K562 (cell line): ENCODE data around the gene JAG2. TPM values are rescaled to one million over a fixed set of nuclear protein-coding genes. Genes with fewer than 3 reads are reported as not detected.

Experiments used
- ATAC-seq: fragments of 200-7000 bp; cut with Tn5 transposase; 3 replicates; pipeline ENCODE4 v1.9.1; 2020; ENCODE audit warnings: moderate library complexity
- BruUV-seq: library from RNA; stranded (reverse); fragments of 400-500 nt; replicated peaks from 2 replicates; lab custom pipeline; 2021; lab: Mats Ljungman, UMichigan
- CTCF ChIA-PET: fragments of 300-600 bp; formaldehyde crosslinking; extraction: SDS; loops from one replicate; lab custom pipeline; 2021; ENCODE audit warnings: low intra/inter-chr PET ratio; lab: Yijun Ruan, JAX
- POLR2A ChIA-PET: fragments of 300-600, 350-650 bp; sonication (Branson Sonifier 250); formaldehyde crosslinking; extraction: SDS; loops from one replicate; lab custom pipeline; 2021; ENCODE audit warnings: antibody characterized with exemption, inconsistent platforms; lab: Yijun Ruan, JAX
- DNase-seq, 4 experiments: peaks; one replicate each; pipeline versions ENCODE4 v3.0.0 to v3.0.0-alpha.2; 2011 to 2018; ENCODE audit warnings: low spot score in 3 of 4, mixed read lengths in 3 of 4; ENCODE audit errors: extremely low read depth in 1 of 4
- FAIRE-seq: peaks from 2 replicates; lab custom pipeline; 2011; peaks lifted over from hg19 to GRCh38; lab: Jason Lieb, UNC
- H2AFZ ChIP-seq: 2 replicates; pipeline ENCODE4 v1.6.0; 2011; ENCODE audit warnings: low read depth, low read length, control low read depth, inconsistent platforms
- H3K27ac ChIP-seq: fragments of 200-600 bp; 3 replicates; pipeline ENCODE4 v1.8.0; 2011; ENCODE audit warnings: low read depth, mild to moderate bottlenecking, control low read depth, inconsistent platforms, low read length, moderate library complexity, mixed read lengths; ENCODE audit errors: extremely low read depth
- H3K27me3 ChIP-seq, 2 experiments: fragments of 300-600 bp in 1 of 2; 2 replicates in 1 of 2; 3 replicates in 1 of 2; pipeline versions ENCODE4 v1.6.0 to v1.8.0; 2011; ENCODE audit warnings: inconsistent platforms in 2 of 2, low read length in 2 of 2, mild to moderate bottlenecking in 1 of 2, mixed read lengths in 1 of 2, moderate library complexity in 1 of 2; ENCODE audit not compliant: control insufficient read depth in 2 of 2, insufficient read depth in 2 of 2
- H3K36me3 ChIP-seq: fragments of 300-600 bp; 3 replicates; pipeline ENCODE4 v1.8.0; 2011; ENCODE audit warnings: mild to moderate bottlenecking, low read length, inconsistent platforms; ENCODE audit not compliant: control insufficient read depth, insufficient read depth
- H3K4me1 ChIP-seq, 2 experiments: fragments of 200-600 bp in 1 of 2; replicated peaks in 1 of 2; 2 replicates in 1 of 2; 3 replicates in 1 of 2; pipeline versions ENCODE4 v1.5.1 to v1.8.0; 2011; ENCODE audit warnings: inconsistent platforms in 2 of 2, low read length in 2 of 2, mild to moderate bottlenecking in 1 of 2, mixed read lengths in 1 of 2, moderate library complexity in 1 of 2; ENCODE audit not compliant: control insufficient read depth in 2 of 2, insufficient read depth in 2 of 2
- H3K4me2 ChIP-seq: 2 replicates; pipeline ENCODE4 v1.6.1; 2011; ENCODE audit warnings: low read length, control low read depth, inconsistent platforms, mixed read lengths; ENCODE audit not compliant: insufficient read depth
- H3K4me3 ChIP-seq: fragments of 200-600 bp; sonication (generic), shearing (Covaris generic); 2 replicates; pipeline ENCODE4 v1.5.1; 2016; ENCODE audit warnings: control low read depth, inconsistent platforms
- H3K79me2 ChIP-seq: fragments of 200-600 bp; 3 replicates; pipeline ENCODE4 v1.8.0; 2011; ENCODE audit warnings: low read length, inconsistent platforms; ENCODE audit not compliant: control insufficient read depth, insufficient read depth
- H3K9ac ChIP-seq, 2 experiments: 2 replicates each; pipeline versions ENCODE4 v1.6.0 to v1.6.1; 2011; ENCODE audit warnings: low read depth in 2 of 2, low read length in 2 of 2, control low read depth in 1 of 2, inconsistent platforms in 1 of 2, mild to moderate bottlenecking in 1 of 2, mixed read lengths in 1 of 2; ENCODE audit not compliant: insufficient read depth in 1 of 2
- H3K9me1 ChIP-seq: one replicate; pipeline ENCODE4 v1.6.0; 2011; ENCODE audit warnings: inconsistent platforms, mild to moderate bottlenecking, low read length, moderate library complexity; ENCODE audit not compliant: control insufficient read depth, insufficient read depth
- H3K9me3 ChIP-seq: replicated peaks from 2 replicates; pipeline ENCODE4 v1.5.1; 2011; ENCODE audit warnings: low read depth, low read length, inconsistent platforms; ENCODE audit not compliant: control insufficient read depth, insufficient read depth
- H4K20me1 ChIP-seq: replicated peaks from 2 replicates; pipeline ENCODE4 v1.6.1; 2011; ENCODE audit warnings: low read length, inconsistent platforms, mixed read lengths; ENCODE audit not compliant: control insufficient read depth, insufficient read depth
- BRCA1 ChIP-seq, 2 experiments: fragments of 450-650 bp in 1 of 2; sonication (generic) in 1 of 2; formaldehyde crosslinking in 1 of 2; IDR thresholded peaks; 2 replicates each; pipeline versions ENCODE4 v1.5.0 to v1.6.1; 2017 to 2020; ENCODE audit warnings: mild to moderate bottlenecking in 1 of 2, missing genetic modification reagents in 1 of 2
- SIRT6 ChIP-seq: IDR thresholded peaks from one replicate; pipeline ENCODE4 v1.6.1; 2012; ENCODE audit warnings: low read depth, mild to moderate bottlenecking, control low read depth, inconsistent platforms, low read length, moderate library complexity
- ZNF785 ChIP-seq: fragments of 250-450 bp; sonication (Bioruptor Pico); IDR thresholded peaks from 2 replicates; pipeline ENCODE4 v1.4.0; 2020; ENCODE audit warnings: mild to moderate bottlenecking
- WGBS: fragments of 100-300 bp; shearing (Covaris generic); methylation state at CpG from one replicate; pipeline ENCODE4 v1.1.6; 2016; ENCODE audit warnings: low coverage, mixed read lengths; ENCODE audit not compliant: insufficient coverage; ENCODE audit errors: missing lambda C conversion rate; 5-methylcytosine and 5-hydroxymethylcytosine counted together
- in situ Hi-C: fragments of 300-500 bp; cut with MboI; formaldehyde crosslinking; loops from 4 replicates; pipeline ENCODE4 v1.15.0; 2018; ENCODE audit warnings: inconsistent platforms, mixed read lengths
- intact Hi-C: fragments of 100-400 bp; cut with micrococcal nuclease; formaldehyde crosslinking; loops from 2 replicates; pipeline ENCODE4 v1.14.2; 2022
- polyA plus RNA-seq, 8 experiments: library from polyadenylated mRNA; depleted of rRNA in 4 of 8; stranded (reverse) in 5 of 8; unstranded in 3 of 8; fragments of >200 nt; fragmentation: Nextera tagmentation in 2 of 8; fragmentation: Illumina TruSeq in 1 of 8; extraction: Ambion mirVana in 2 of 8; extraction: Trizol in 1 of 8; gene quantifications; 2 replicates each; pipeline versions ENCODE4 v1.2.1 to v1.2.3, GENCODE V29; 2011 to 2014; ENCODE audit warnings: inconsistent platforms in 1 of 8, missing spikeins in 1 of 8
- total RNA-seq, 7 experiments: library from RNA; depleted of rRNA in 6 of 7; stranded (reverse); fragments of >200 nt in 6 of 7; fragmentation: Illumina TruSeq in 2 of 7; extraction: Trizol in 2 of 7; gene quantifications; 2 replicates each; pipeline versions ENCODE4 v1.2.1 to v1.2.3, GENCODE V29; 2011 to 2021; ENCODE audit warnings: low replicate concordance in 1 of 7

Gene JAG2
- total and polyA plus RNA-seq, 9 of the 15 experiments (the other 6 are each of a cell fraction or from before 2014, with no cell fraction given) = 0.25 to 48.4 (median 8.6) TPM

DNA sequence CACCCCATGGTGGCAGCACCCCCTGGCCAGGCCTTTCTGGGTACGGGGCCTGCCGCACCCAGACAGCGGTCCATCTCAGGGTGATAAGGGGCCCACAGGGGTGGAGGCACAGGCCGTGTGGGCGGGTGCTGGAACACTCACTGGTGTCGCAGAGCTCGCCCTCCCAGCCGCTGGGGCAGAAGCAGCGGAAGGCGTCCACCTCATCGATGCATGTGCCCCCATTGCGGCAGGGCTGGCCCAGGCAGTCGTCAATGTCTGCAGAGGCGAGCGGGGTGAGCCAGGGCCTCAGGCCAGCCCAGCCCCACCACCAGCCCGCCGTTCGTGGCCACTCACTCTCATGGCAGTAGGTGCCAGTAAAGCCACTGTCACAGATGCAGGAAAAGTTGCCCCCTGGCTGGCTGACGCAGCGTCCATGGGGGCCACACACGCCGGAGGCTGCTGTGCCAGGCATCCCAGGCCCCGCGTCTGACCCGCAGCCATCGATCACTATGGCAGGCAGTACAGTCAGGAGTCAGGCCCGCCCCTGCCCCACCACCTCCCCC, 19.9 kb downstream of the JAG2 start:
- intact Hi-C loops (no loop called here), in situ Hi-C loops (no loop called here)
- H3K27ac ChIP-seq = no peak overlapping the region
- no peak for ATAC-seq
- H3K4me1 ChIP-seq = peaks cover 0 to 12% of the 10 kb centered on the region in 2 experiments; a peak in 1 of 5 replicates
- H3K36me3 ChIP-seq = peaks cover 36% of the 10 kb centered on the region; the same call in 1 of the 3 replicates
- H4K20me1 ChIP-seq = no peaks in the 10 kb centered on the region
- no peak overlapping the region for H3K9ac ChIP-seq
- H3K9me3 ChIP-seq = no peaks in the 10 kb centered on the region
- no peak for DNase-seq
- H3K4me3 ChIP-seq = no peak overlapping the region
- POLR2A ChIA-PET = interaction anchor here (0.6 kb wide), 2 partner anchors 22 to 387 kb away, joined by 3 read pairs; no protein-coding TSS in a partner anchor
- FAIRE-seq = no peak
- H3K4me2 ChIP-seq = no peak overlapping the region
- TF ChIP-seq ZNF785 (CRISPR knock-in tag) (no peak), BRCA1 (IDR thresholded peaks at IDR 0.05) (no peak), BRCA1 (CRISPR knock-in tag; IDR thresholded peaks at IDR 0.05) (no peak), SIRT6 (no peak)
- H2AFZ ChIP-seq = no peak overlapping the region
- WGBS = 94% methylated on average over 6 of the region's 27 CpGs
- no peaks in the 10 kb centered on the region for H3K9me1 ChIP-seq
- no peaks in the 10 kb centered on the region for H3K27me3 ChIP-seq
- no peaks in the 10 kb centered on the region for H3K79me2 ChIP-seq
- CTCF ChIA-PET = no interaction called here
- no TSS peak for BruUV-seq
